GM21576 (cell line): ENCODE measurements around the gene KRT73.

Experiments used
- ATAC-seq: cut with Tn5 transposase; IDR thresholded peaks from one replicate; pipeline ENCODE4 v1.9.1; 2021; ENCODE audit warnings: mild to moderate bottlenecking, moderate library complexity; ENCODE audit not compliant: unreplicated experiment

The KRT73 gene

GRCh38 chr12:52627395-52628110 is 9.2 kb upstream of the KRT73 start:
- no peak for ATAC-seq

- no peak for ATAC-seq
Measured at GRCh38 chr12:52622349-52622748, 4.0 kb upstream of the KRT73 start.

- ATAC-seq, result no peak
Measured at GRCh38 chr12:52618866-52619265, 507 bp upstream of the KRT73 start.

- ATAC-seq, result no peak
Measured at GRCh38 chr12:52617403-52617785, 965 bp downstream of the KRT73 start.

- no peak for ATAC-seq
Measured at GRCh38 chr12:52616680-52617402, 1.5 kb downstream of the KRT73 start.

GRCh38 chr12:52615912-52616311 is 2.4 kb downstream of the KRT73 start:
- ATAC-seq, result no peak

GRCh38 chr12:52615208-52615868 is 3.0 kb downstream of the KRT73 start:
- ATAC-seq, result no peak

- no peak for ATAC-seq
Measured at GRCh38 chr12:52614381-52615207, 3.8 kb downstream of the KRT73 start.

- ATAC-seq, result no peak
Measured at GRCh38 chr12:52613384-52614030, 4.9 kb downstream of the KRT73 start.

GRCh38 chr12:52612431-52613383 is 5.7 kb downstream of the KRT73 start:
- ATAC-seq, result no peak

GRCh38 chr12:52611080-52611468 is 7.3 kb downstream of the KRT73 start:
- no peak for ATAC-seq

GRCh38 chr12:52608826-52609630 is 9.3 kb downstream of the KRT73 start:
- ATAC-seq, result no peak

GRCh38 chr12:52608161-52608560 is 10.2 kb downstream of the KRT73 start:
- ATAC-seq, result no peak

- ATAC-seq, result no peak
Measured at GRCh38 chr12:52607314-52607713, 11.0 kb downstream of the KRT73 start.

- no peak for ATAC-seq
Measured at GRCh38 chr12:52606581-52607218, 11.7 kb downstream of the KRT73 start.

- no peak for ATAC-seq
Measured at GRCh38 chr12:52606096-52606495, 12.3 kb downstream of the KRT73 start.

- no peak for ATAC-seq
Measured at GRCh38 chr12:52605542-52605941, 12.8 kb downstream of the KRT73 start.

GRCh38 chr12:52604859-52605258 is 13.5 kb downstream of the KRT73 start:
- no peak for ATAC-seq
